ENCODE results near the gene ARHGAP9.
"Not testable (repeated sequence)": the region's sequence is repeated elsewhere in the genome, so short reads cannot be mapped to it uniquely, and the experiment has no call there.

ARHGAP9 gene

GRCh38 chr12:57515934-57516541 lies 36.4 kb upstream of the ARHGAP9 start:
- WGBS, result 96% methylated on average over 11 of the region's 11 CpGs
- Histone ChIP-seq H3K27ac (ENCODE audit: low read depth, low read length) (no peak overlapping the region), H3K36me3 (ENCODE audit: insufficient read depth, low read length) (peaks cover 80% of the 10 kb centered on the region)

GRCh38 chr12:57515408-57515933 lies 35.8 kb upstream of the ARHGAP9 start:
- Histone ChIP-seq H3K27ac (ENCODE audit: low read depth, low read length) (no peak overlapping the region), H3K36me3 (ENCODE audit: insufficient read depth, low read length) (peaks cover 86% of the 10 kb centered on the region)

More at GRCh38 chr12:57515934-57516541, 36.4 kb upstream of the ARHGAP9 start:
- 0 out of 2 replicates have a peak, but pooled peaks cover 4% of the 10 kb centered on the region for H3K4me1 ChIP-seq (ENCODE audit: insufficient read depth, low read length)
- H3K4me3 ChIP-seq (ENCODE audit: low read length), result no peak overlapping the region
- H3K9me3 ChIP-seq (ENCODE audit: insufficient read depth, low read depth, low read length), result no peaks in the 10 kb centered on the region
- no peak overlapping the region for H3K9ac ChIP-seq (ENCODE audit: low read depth, low read length)
- no peaks in the 10 kb centered on the region for H3K27me3 ChIP-seq (ENCODE audit: insufficient read depth, low read length)

GRCh38 chr12:57514720-57515407 lies 35.2 kb upstream of the ARHGAP9 start:
- Histone ChIP-seq H3K36me3 (ENCODE audit: insufficient read depth, low read length) (peaks cover 92% of the 10 kb centered on the region), H3K4me3 (ENCODE audit: low read length) (no peak overlapping the region), H3K27ac (ENCODE audit: low read depth, low read length) (no peak overlapping the region), H3K27me3 (ENCODE audit: insufficient read depth, low read length) (no peaks in the 10 kb centered on the region), H3K9ac (ENCODE audit: low read depth, low read length) (no peak overlapping the region), H3K9me3 (ENCODE audit: insufficient read depth, low read depth, low read length) (no peaks in the 10 kb centered on the region), H3K4me1 (ENCODE audit: insufficient read depth, low read length) (0 out of 2 replicates have a peak, but pooled peaks cover 4% of the 10 kb centered on the region)
- 95% methylated on average over 9 of the region's 9 CpGs for WGBS

More at GRCh38 chr12:57515408-57515933, 35.8 kb upstream of the ARHGAP9 start:
- 89% methylated on average over 3 of the region's 3 CpGs for WGBS
- Histone ChIP-seq H3K9me3 (ENCODE audit: insufficient read depth, low read depth, low read length) (no peaks in the 10 kb centered on the region), H3K27me3 (ENCODE audit: insufficient read depth, low read length) (no peaks in the 10 kb centered on the region), H3K4me1 (ENCODE audit: insufficient read depth, low read length) (0 out of 2 replicates have a peak, but pooled peaks cover 4% of the 10 kb centered on the region), H3K9ac (ENCODE audit: low read depth, low read length) (no peak overlapping the region), H3K4me3 (ENCODE audit: low read length) (no peak overlapping the region)

GRCh38 chr12:57514246-57514645 lies 34.6 kb upstream of the ARHGAP9 start:
- H3K27ac ChIP-seq (ENCODE audit: low read depth, low read length); H3K9ac ChIP-seq (ENCODE audit: low read depth, low read length); H3K4me3 ChIP-seq (ENCODE audit: low read length); H3K27me3 ChIP-seq (ENCODE audit: insufficient read depth, low read length); H3K9me3 ChIP-seq (ENCODE audit: insufficient read depth, low read depth, low read length); H3K4me1 ChIP-seq (ENCODE audit: insufficient read depth, low read length): not testable (repeated sequence)
- WGBS, result 94% methylated on average over 9 of the region's 9 CpGs
- H3K36me3 ChIP-seq (ENCODE audit: insufficient read depth, low read length), result peaks cover 97% of the 10 kb centered on the region

GRCh38 chr12:57513677-57514076 lies 34.0 kb upstream of the ARHGAP9 start:
- not testable (repeated sequence) for H3K4me3 ChIP-seq (ENCODE audit: low read length); H3K9ac ChIP-seq (ENCODE audit: low read depth, low read length); H3K9me3 ChIP-seq (ENCODE audit: insufficient read depth, low read depth, low read length); H3K4me1 ChIP-seq (ENCODE audit: insufficient read depth, low read length); H3K27me3 ChIP-seq (ENCODE audit: insufficient read depth, low read length); H3K27ac ChIP-seq (ENCODE audit: low read depth, low read length)
- peaks cover 98% of the 10 kb centered on the region for H3K36me3 ChIP-seq (ENCODE audit: insufficient read depth, low read length)
- 97% methylated on average over 6 of the region's 6 CpGs for WGBS

- 91% methylated on average over 5 of the region's 5 CpGs for WGBS
- Histone ChIP-seq H3K4me3 (ENCODE audit: low read length) (no peak overlapping the region), H3K4me1 (ENCODE audit: insufficient read depth, low read length) (no peaks in the 10 kb centered on the region), H3K9me3 (ENCODE audit: insufficient read depth, low read depth, low read length) (no peaks in the 10 kb centered on the region), H3K36me3 (ENCODE audit: insufficient read depth, low read length) (peaks cover 97% of the 10 kb centered on the region), H3K27me3 (ENCODE audit: insufficient read depth, low read length) (no peaks in the 10 kb centered on the region), H3K9ac (ENCODE audit: low read depth, low read length) (no peak overlapping the region), H3K27ac (ENCODE audit: low read depth, low read length) (no peak overlapping the region)
Observed at GRCh38 chr12:57513266-57513665, 33.6 kb upstream of the ARHGAP9 start.

GRCh38 chr12:57512665-57513064 lies 33.0 kb upstream of the ARHGAP9 start:
- no peaks in the 10 kb centered on the region for H3K4me1 ChIP-seq (ENCODE audit: insufficient read depth, low read length)
- H3K36me3 ChIP-seq (ENCODE audit: insufficient read depth, low read length), result peaks cover 92% of the 10 kb centered on the region
- H3K27ac ChIP-seq (ENCODE audit: low read depth, low read length), result no peak overlapping the region
- no peak overlapping the region for H3K4me3 ChIP-seq (ENCODE audit: low read length)
- no peaks in the 10 kb centered on the region for H3K9me3 ChIP-seq (ENCODE audit: insufficient read depth, low read depth, low read length)
- no peak overlapping the region for H3K9ac ChIP-seq (ENCODE audit: low read depth, low read length)
- no peaks in the 10 kb centered on the region for H3K27me3 ChIP-seq (ENCODE audit: insufficient read depth, low read length)
- 97% methylated on average over 6 of the region's 6 CpGs for WGBS

GRCh38 chr12:57511588-57512325 lies 32.1 kb upstream of the ARHGAP9 start:
- Histone ChIP-seq H3K9me3 (ENCODE audit: insufficient read depth, low read depth, low read length) (no peaks in the 10 kb centered on the region), H3K27ac (ENCODE audit: low read depth, low read length) (no peak overlapping the region)

GRCh38 chr12:57511161-57511560 lies 31.5 kb upstream of the ARHGAP9 start:
- whole genome bisulfite sequencing, result 93% methylated on average over 4 of the region's 4 CpGs
- Histone ChIP-seq H3K4me1 (ENCODE audit: insufficient read depth, low read length) (no peaks in the 10 kb centered on the region), H3K36me3 (ENCODE audit: insufficient read depth, low read length) (peaks cover 82% of the 10 kb centered on the region), H3K27me3 (ENCODE audit: insufficient read depth, low read length) (no peaks in the 10 kb centered on the region), H3K9me3 (ENCODE audit: insufficient read depth, low read depth, low read length) (0 out of 2 replicates have a peak, but pooled peaks cover 2% of the 10 kb centered on the region), H3K9ac (ENCODE audit: low read depth, low read length) (no peak overlapping the region), H3K4me3 (ENCODE audit: low read length) (no peak overlapping the region), H3K27ac (ENCODE audit: low read depth, low read length) (no peak overlapping the region)

More at GRCh38 chr12:57511588-57512325, 32.1 kb upstream of the ARHGAP9 start:
- 98% methylated on average over 7 of the region's 7 CpGs for WGBS
- no peak overlapping the region for H3K4me3 ChIP-seq (ENCODE audit: low read length)
- H3K4me1 ChIP-seq (ENCODE audit: insufficient read depth, low read length), result no peaks in the 10 kb centered on the region
- H3K9ac ChIP-seq (ENCODE audit: low read depth, low read length), result no peak overlapping the region
- peaks cover 83% of the 10 kb centered on the region for H3K36me3 ChIP-seq (ENCODE audit: insufficient read depth, low read length)
- no peaks in the 10 kb centered on the region for H3K27me3 ChIP-seq (ENCODE audit: insufficient read depth, low read length)

GRCh38 chr12:57507796-57508195 lies 28.1 kb upstream of the ARHGAP9 start:
- H3K27ac ChIP-seq (ENCODE audit: low read depth, low read length); H3K4me1 ChIP-seq (ENCODE audit: insufficient read depth, low read length); H3K9me3 ChIP-seq (ENCODE audit: insufficient read depth, low read depth, low read length); H3K9ac ChIP-seq (ENCODE audit: low read depth, low read length); H3K4me3 ChIP-seq (ENCODE audit: low read length); H3K27me3 ChIP-seq (ENCODE audit: insufficient read depth, low read length): not testable (repeated sequence)
- WGBS, result 99% methylated on average over 17 of the region's 28 CpGs
- H3K36me3 ChIP-seq (ENCODE audit: insufficient read depth, low read length), result peaks cover 81% of the 10 kb centered on the region

- WGBS, result 96% methylated on average over 3 of the region's 4 CpGs
- H3K27ac ChIP-seq (ENCODE audit: low read depth, low read length); H3K27me3 ChIP-seq (ENCODE audit: insufficient read depth, low read length); H3K9me3 ChIP-seq (ENCODE audit: insufficient read depth, low read depth, low read length); H3K9ac ChIP-seq (ENCODE audit: low read depth, low read length); H3K4me1 ChIP-seq (ENCODE audit: insufficient read depth, low read length); H3K4me3 ChIP-seq (ENCODE audit: low read length): not testable (repeated sequence)
- peaks cover 81% of the 10 kb centered on the region for H3K36me3 ChIP-seq (ENCODE audit: insufficient read depth, low read length)
Observed at GRCh38 chr12:57506541-57506940, 26.9 kb upstream of the ARHGAP9 start.

All from HUES64 (cell line).